Gastroesophageal sphincter (tissue), 4 donors: ENCODE results near the gene C12orf42. TPM values are rescaled to one million over a fixed set of nuclear protein-coding genes. Genes with fewer than 3 reads are reported as not detected.

Source experiments
- ATAC-seq: fragments of 150-250 bp; one replicate; pipeline ENCODE4 v1.9.1; 2016; ENCODE audit warnings: mild to moderate bottlenecking, moderate library complexity
- H3K27ac ChIP-seq, 4 donors: fragments of 200-600 bp; sonication (generic) in 3 of 4; 1 replicate in 3 of 4; 2 replicates in 1 of 4; pipeline ENCODE4 v1.5.1; 2016 to 2019
- H3K27me3 ChIP-seq: fragments of 200-600 bp; sonication (generic); one replicate; pipeline ENCODE4 v1.5.1; 2019
- H3K36me3 ChIP-seq, 2 donors: fragments of 200-600 bp; sonication (generic); one replicate each; pipeline ENCODE4 v1.5.1; 2019; ENCODE audit warnings: control low read depth in 1 of 2
- H3K4me1 ChIP-seq, 3 donors: fragments of 200-600 bp; sonication (generic); 1 replicate in 2 of 3; 2 replicates in 1 of 3; pipeline ENCODE4 v1.5.1; 2016 to 2019; ENCODE audit warnings: control low read depth in 2 of 3
- H3K4me3 ChIP-seq, 2 donors: fragments of 200-600 bp; sonication (generic); one replicate each; pipeline ENCODE4 v1.5.1; 2019; ENCODE audit warnings: mild to moderate bottlenecking in 1 of 2, moderate library complexity in 1 of 2
- H3K9me3 ChIP-seq, 3 donors: fragments of 200-600 bp; sonication (generic); one replicate each; pipeline ENCODE4 v1.5.1; 2017 to 2019; ENCODE audit warnings: control low read depth in 2 of 3
- EP300 ChIP-seq: sonication (generic); formaldehyde crosslinking; IDR thresholded peaks from one replicate; pipeline ENCODE4 v1.6.1; 2017; ENCODE audit warnings: antibody characterized with exemption, mild to moderate bottlenecking
- POLR2A ChIP-seq, 2 donors: fragments of 450-650 bp; IDR thresholded peaks; one replicate each; pipeline ENCODE4 v1.6.1; 2017; ENCODE audit warnings: antibody characterized with exemption in 2 of 2, mild to moderate bottlenecking in 2 of 2, moderate library complexity in 1 of 2
- POLR2AphosphoS5 ChIP-seq: sonication (generic); formaldehyde crosslinking; IDR thresholded peaks from one replicate; pipeline ENCODE4 v1.6.1; 2017; ENCODE audit warnings: antibody characterized with exemption
- WGBS, 2 donors: methylation state at CpG; one replicate each; pipeline ENCODE4 v1.1.5; 2018; ENCODE audit warnings: low coverage in 1 of 2; 5-methylcytosine and 5-hydroxymethylcytosine counted together
- total RNA-seq, 4 donors: library from RNA; depleted of rRNA; stranded (reverse); fragments of >200 nt; gene quantifications; one replicate each; pipeline ENCODE4 v1.1.0, GENCODE V29; 2016
- TF ChIP-seq, protein P1 (sequence below), 4 experiments: fragments of 200-600 bp in 2 of 4; fragments of 450-650 bp in 2 of 4; sonication (generic) in 1 of 4; IDR thresholded peaks; one replicate each; pipeline ENCODE4 v1.5.1; 2017 to 2019; ENCODE audit warnings: antibody characterized with exemption in 4 of 4, mild to moderate bottlenecking in 2 of 4, moderate library complexity in 2 of 4

Gene C12orf42
- total RNA-seq, 4 donors from 2014 or later = not detected

GRCh38 chr12:103334466-103334865 lies 161.3 kb downstream of the C12orf42 start:
- WGBS, 2 donors = 68 to 75% methylated on average over 13 of the region's 13 CpGs
- no peak for ATAC-seq
- Histone ChIP-seq H3K9me3 (no peaks in the 10 kb centered on the region), H3K4me1 (no peaks in the 10 kb centered on the region), H3K4me3 (no peak overlapping the region), H3K27me3 (peaks cover 11% of the 10 kb centered on the region), H3K27ac (no peak overlapping the region), H3K36me3 (no peaks in the 10 kb centered on the region)
- TF ChIP-seq POLR2AphosphoS5 (no peak), POLR2A (IDR thresholded peaks at IDR 0.05) (no peak), EP300 (no peak)
- TF ChIP-seq, protein P1, sequence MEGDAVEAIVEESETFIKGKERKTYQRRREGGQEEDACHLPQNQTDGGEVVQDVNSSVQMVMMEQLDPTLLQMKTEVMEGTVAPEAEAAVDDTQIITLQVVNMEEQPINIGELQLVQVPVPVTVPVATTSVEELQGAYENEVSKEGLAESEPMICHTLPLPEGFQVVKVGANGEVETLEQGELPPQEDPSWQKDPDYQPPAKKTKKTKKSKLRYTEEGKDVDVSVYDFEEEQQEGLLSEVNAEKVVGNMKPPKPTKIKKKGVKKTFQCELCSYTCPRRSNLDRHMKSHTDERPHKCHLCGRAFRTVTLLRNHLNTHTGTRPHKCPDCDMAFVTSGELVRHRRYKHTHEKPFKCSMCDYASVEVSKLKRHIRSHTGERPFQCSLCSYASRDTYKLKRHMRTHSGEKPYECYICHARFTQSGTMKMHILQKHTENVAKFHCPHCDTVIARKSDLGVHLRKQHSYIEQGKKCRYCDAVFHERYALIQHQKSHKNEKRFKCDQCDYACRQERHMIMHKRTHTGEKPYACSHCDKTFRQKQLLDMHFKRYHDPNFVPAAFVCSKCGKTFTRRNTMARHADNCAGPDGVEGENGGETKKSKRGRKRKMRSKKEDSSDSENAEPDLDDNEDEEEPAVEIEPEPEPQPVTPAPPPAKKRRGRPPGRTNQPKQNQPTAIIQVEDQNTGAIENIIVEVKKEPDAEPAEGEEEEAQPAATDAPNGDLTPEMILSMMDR (IDR thresholded peaks at IDR 0.05) = no peak

GRCh38 chr12:103333676-103334075 lies 162.1 kb downstream of the C12orf42 start:
- TF ChIP-seq, protein P1 (IDR thresholded peaks at IDR 0.05) = no peak
- TF ChIP-seq POLR2AphosphoS5 = no peak
- TF ChIP-seq POLR2A (IDR thresholded peaks at IDR 0.05) = no peak
- no peak for TF ChIP-seq EP300
- H3K27me3 ChIP-seq = peaks cover 11% of the 10 kb centered on the region
- no peak for ATAC-seq
- no peak overlapping the region for H3K27ac ChIP-seq
- no peaks in the 10 kb centered on the region for H3K36me3 ChIP-seq
- 88 to 90% methylated on average over 1 of the region's 1 CpG for WGBS, 2 donors
- no peaks in the 10 kb centered on the region for H3K9me3 ChIP-seq
- no peaks in the 10 kb centered on the region for H3K4me1 ChIP-seq
- no peak overlapping the region for H3K4me3 ChIP-seq

- no peak for ATAC-seq
- Histone ChIP-seq H3K27ac (no peak overlapping the region), H3K27me3 (no peaks in the 10 kb centered on the region), H3K4me1 (no peaks in the 10 kb centered on the region), H3K9me3 (no peaks in the 10 kb centered on the region), H3K36me3 (no peaks in the 10 kb centered on the region), H3K4me3 (no peak overlapping the region)
- 100% methylated on average over 1 of the region's 4 CpGs; no CpG with 5 or more reads in 1 of the 2 donors for WGBS, 2 donors
- no peak for TF ChIP-seq POLR2A (IDR thresholded peaks at IDR 0.05)
- TF ChIP-seq EP300 = no peak
Observed at GRCh38 chr12:103331643-103332042, 164.1 kb downstream of the C12orf42 start.

GRCh38 chr12:103330672-103331071 lies 165.1 kb downstream of the C12orf42 start:
- Histone ChIP-seq H3K4me3 (no peak overlapping the region), H3K27ac (no peak overlapping the region), H3K4me1 (no peaks in the 10 kb centered on the region), H3K9me3 (no peaks in the 10 kb centered on the region), H3K27me3 (no peaks in the 10 kb centered on the region), H3K36me3 (no peaks in the 10 kb centered on the region)
- TF ChIP-seq, protein P1 (IDR thresholded peaks at IDR 0.05) = no peak
- no peak for TF ChIP-seq POLR2AphosphoS5
- 21 to 30% methylated on average over 1 of the region's 1 CpG for WGBS, 2 donors
- no peak for ATAC-seq

- no peaks in the 10 kb centered on the region for H3K36me3 ChIP-seq
Observed at GRCh38 chr12:103327676-103328075, 168.1 kb downstream of the C12orf42 start.

More at GRCh38 chr12:103327676-103328075, 168.1 kb downstream of the C12orf42 start:
- no peak for ATAC-seq
- Histone ChIP-seq H3K4me1 (no peaks in the 10 kb centered on the region), H3K27me3 (no peaks in the 10 kb centered on the region), H3K27ac (no peak overlapping the region), H3K4me3 (no peak overlapping the region), H3K9me3 (no peaks in the 10 kb centered on the region)
- TF ChIP-seq, protein P1 (IDR thresholded peaks at IDR 0.05) = no peak
- TF ChIP-seq POLR2A (IDR thresholded peaks at IDR 0.05) (no peak), EP300 (no peak), POLR2AphosphoS5 (no peak)
